ENCODE data around the gene SF3B2. TPM values are rescaled to one million over a fixed set of nuclear protein-coding genes. Genes with fewer than 3 reads are reported as not detected.

Gene SF3B2
- total RNA-seq, 1 donor from 2014 or later: 261 TPM

GRCh38 chr11:66068923-66069714, 17.0 kb downstream of the SF3B2 start:
- DNase-seq (ENCODE audit: low read depth, low spot score): no peak
- peaks cover 27% of the 10 kb centered on the region for H3K4me1 Mint-ChIP-seq
- peaks cover 6% of the 10 kb centered on the region for H3K27me3 Mint-ChIP-seq (ENCODE audit: low read depth)
- H3K27ac Mint-ChIP-seq (ENCODE audit: unreplicated experiment): peak overlapping the region; percentile 78
- TF ChIP-seq CTCF (conservative IDR thresholded peaks at IDR 0.05): no peak
- H3K4me3 Mint-ChIP-seq: peak overlapping the region; percentile 91
- H3K36me3 Mint-ChIP-seq (ENCODE audit: low read depth): peaks cover 29% of the 10 kb centered on the region
- H3K9me3 Mint-ChIP-seq: no peaks in the 10 kb centered on the region

- Mint-ChIP-seq H3K27ac (ENCODE audit: unreplicated experiment) (peak within 1 kb of the TSS; percentile 78), H3K9me3 (no peaks in the 10 kb centered on the region), H3K36me3 (ENCODE audit: low read depth) (peaks cover 31% of the 10 kb centered on the region), H3K4me1 (peaks cover 27% of the 10 kb centered on the region), H3K4me3 (peak within 1 kb of the TSS; percentile 98), H3K27me3 (ENCODE audit: low read depth) (peaks cover 6% of the 10 kb centered on the region)
- peak; percentile 53 for DNase-seq (ENCODE audit: low read depth, low spot score)
- no peak for TF ChIP-seq CTCF (conservative IDR thresholded peaks at IDR 0.05)
Measured at GRCh38 chr11:66069715-66070603, 17.8 kb downstream of the SF3B2 start, which contains the start of gene PACS1. TSS of gene PACS1 (plus strand) at chr11:66070272. CDS start at chr11:66070487, 215 bp downstream.

GRCh38 chr11:66070604-66071380, 18.6 kb downstream of the SF3B2 start:
- peaks cover 27% of the 10 kb centered on the region for H3K4me1 Mint-ChIP-seq
- DNase-seq (ENCODE audit: low read depth, low spot score): peak; percentile 30
- no peaks in the 10 kb centered on the region for H3K9me3 Mint-ChIP-seq
- H3K36me3 Mint-ChIP-seq (ENCODE audit: low read depth): peaks cover 26% of the 10 kb centered on the region
- no peak overlapping the region for H3K27ac Mint-ChIP-seq (ENCODE audit: unreplicated experiment)
- H3K4me3 Mint-ChIP-seq: peak overlapping the region; percentile 98
- no peak for TF ChIP-seq CTCF (conservative IDR thresholded peaks at IDR 0.05)
- H3K27me3 Mint-ChIP-seq (ENCODE audit: low read depth): peaks cover 6% of the 10 kb centered on the region

GRCh38 chr11:66071381-66071801, 19.2 kb downstream of the SF3B2 start:
- Mint-ChIP-seq H3K4me1 (peaks cover 27% of the 10 kb centered on the region), H3K36me3 (ENCODE audit: low read depth) (peaks cover 24% of the 10 kb centered on the region), H3K4me3 (peak overlapping the region; percentile 98), H3K9me3 (no peaks in the 10 kb centered on the region), H3K27me3 (ENCODE audit: low read depth) (peaks cover 6% of the 10 kb centered on the region), H3K27ac (ENCODE audit: unreplicated experiment) (no peak overlapping the region)
- DNase-seq (ENCODE audit: low read depth, low spot score): no peak
- TF ChIP-seq CTCF (conservative IDR thresholded peaks at IDR 0.05): no peak

GRCh38 chr11:66072081-66072480, 19.9 kb downstream of the SF3B2 start:
- Mint-ChIP-seq H3K4me3 (peak overlapping the region; percentile 98), H3K36me3 (ENCODE audit: low read depth) (peaks cover 20% of the 10 kb centered on the region), H3K27me3 (ENCODE audit: low read depth) (peaks cover 6% of the 10 kb centered on the region), H3K27ac (ENCODE audit: unreplicated experiment) (no peak overlapping the region), H3K4me1 (peaks cover 27% of the 10 kb centered on the region), H3K9me3 (no peaks in the 10 kb centered on the region)
- TF ChIP-seq CTCF (conservative IDR thresholded peaks at IDR 0.05): no peak
- no peak for DNase-seq (ENCODE audit: low read depth, low spot score)
